WTC11 (cell line): Measurements from ENCODE around the gene IKBKG. TPM values are rescaled to one million over a fixed set of nuclear protein-coding genes. Genes with fewer than 3 reads are reported as not detected.

Source experiments
- ATAC-seq: fragments of 200-7000 bp; cut with Tn5 transposase; 2 replicates; pipeline ENCODE4 v1.10.0; 2021; ENCODE audit warnings: mild to moderate bottlenecking, moderate library complexity
- CTCF ChIA-PET: fragments of 300-600 bp; sonication (Branson Sonifier 250); formaldehyde crosslinking; loops from one replicate; lab custom pipeline; 2021; ENCODE audit warnings: antibody characterized with exemption; lab: Charles Lee
- POLR2A ChIA-PET: fragments of 350-600 bp; sonication (Branson Sonifier 250); formaldehyde crosslinking; loops from one replicate; lab custom pipeline; 2021; ENCODE audit warnings: antibody characterized with exemption; lab: Charles Lee
- DNase-seq: peaks from one replicate; pipeline ENCODE4 v3.0.0; 2021; ENCODE audit warnings: low spot score
- H3K27ac Mint-ChIP-seq: 2 replicates; pipeline ENCODE4 v1.8.0; 2021; ENCODE audit warnings: mixed read lengths
- H3K27me3 Mint-ChIP-seq: 2 replicates; pipeline ENCODE4 v1.8.0; 2021; ENCODE audit warnings: low read depth, mild to moderate bottlenecking, moderate library complexity, mixed read lengths
- H3K36me3 Mint-ChIP-seq: 2 replicates; pipeline ENCODE4 v1.8.0; 2021; ENCODE audit warnings: mixed read lengths
- H3K4me1 Mint-ChIP-seq: 2 replicates; pipeline ENCODE4 v1.8.0; 2022; ENCODE audit warnings: mixed read lengths
- H3K4me3 Mint-ChIP-seq: 2 replicates; pipeline ENCODE4 v1.8.0; 2021; ENCODE audit warnings: mild to moderate bottlenecking, moderate library complexity, mixed read lengths
- H3K9me3 Mint-ChIP-seq: 2 replicates; pipeline ENCODE4 v1.8.0; 2021; ENCODE audit warnings: mixed read lengths
- FOXK1 ChIP-seq: sonication (generic); formaldehyde crosslinking; IDR thresholded peaks from 2 replicates; pipeline ENCODE4 v1.8.0; 2022; ENCODE audit warnings: mild to moderate bottlenecking, moderate library complexity, missing genetic modification reagents
- FOXP4 ChIP-seq: sonication (generic); formaldehyde crosslinking; IDR thresholded peaks from 2 replicates; pipeline ENCODE4 v1.8.0; 2022; ENCODE audit warnings: mild to moderate bottlenecking, missing genetic modification reagents
- JAZF1 ChIP-seq: fragments of 250-450 bp; sonication (Bioruptor Pico); IDR thresholded peaks from 2 replicates; pipeline ENCODE4 v1.9.0; 2021; ENCODE audit warnings: moderate library complexity, mild to moderate bottlenecking, inconsistent platforms
- NFATC4 ChIP-seq: fragments of 250-450 bp; sonication (Bioruptor Pico); IDR thresholded peaks from 2 replicates; pipeline ENCODE4 v1.9.0; 2021; ENCODE audit warnings: mild to moderate bottlenecking
- NFE2L1 ChIP-seq: sonication (generic); formaldehyde crosslinking; IDR thresholded peaks from 2 replicates; pipeline ENCODE4 v1.8.1; 2023; ENCODE audit warnings: missing genetic modification reagents
- NR1H2 ChIP-seq: sonication (generic); formaldehyde crosslinking; IDR thresholded peaks from 2 replicates; pipeline ENCODE4 v1.9.0; 2021; ENCODE audit warnings: mild to moderate bottlenecking, moderate library complexity, missing genetic modification reagents
- PRRX2 ChIP-seq: fragments of 250-450 bp; sonication (Bioruptor Pico); IDR thresholded peaks from 2 replicates; pipeline ENCODE4 v1.8.0; 2021; ENCODE audit warnings: mild to moderate bottlenecking
- RORB ChIP-seq: fragments of 250-450 bp; sonication (Bioruptor Pico); IDR thresholded peaks from 2 replicates; pipeline ENCODE4 v1.9.0; 2021; ENCODE audit warnings: mild to moderate bottlenecking
- SP1 ChIP-seq: sonication (generic); formaldehyde crosslinking; conservative IDR thresholded peaks from 2 replicates; pipeline ENCODE4 v1.8.1; 2022; ENCODE audit warnings: missing genetic modification reagents
- USF1 ChIP-seq: sonication (generic); formaldehyde crosslinking; IDR thresholded peaks from 2 replicates; pipeline ENCODE4 v1.8.0; 2022; ENCODE audit warnings: mild to moderate bottlenecking, missing genetic modification reagents
- USF2 ChIP-seq: sonication (generic); formaldehyde crosslinking; IDR thresholded peaks from 2 replicates; pipeline ENCODE4 v1.8.1; 2023; ENCODE audit warnings: mild to moderate bottlenecking, missing genetic modification reagents, moderate library complexity
- ZNF138 ChIP-seq: sonication (generic); formaldehyde crosslinking; conservative IDR thresholded peaks from 2 replicates; pipeline ENCODE4 v1.8.1; 2022; ENCODE audit warnings: mild to moderate bottlenecking, moderate library complexity, missing genetic modification reagents
- ZNF232 ChIP-seq: sonication (generic); formaldehyde crosslinking; IDR thresholded peaks from 2 replicates; pipeline ENCODE4 v1.8.0; 2022; ENCODE audit warnings: mild to moderate bottlenecking, missing genetic modification reagents
- ZNF263 ChIP-seq: sonication (generic); formaldehyde crosslinking; IDR thresholded peaks from 2 replicates; pipeline ENCODE4 v1.8.1; 2022; ENCODE audit warnings: low read depth, mild to moderate bottlenecking, moderate library complexity, missing genetic modification reagents
- ZNF423 ChIP-seq: fragments of 250-450 bp; sonication (Bioruptor Pico); IDR thresholded peaks from 2 replicates; pipeline ENCODE4 v2.1.2; 2022; ENCODE audit warnings: mild to moderate bottlenecking, moderate library complexity
- ZNF671 ChIP-seq: fragments of 250-450 bp; sonication (Bioruptor Pico); IDR thresholded peaks from 2 replicates; pipeline ENCODE4 v1.8.0; 2021; ENCODE audit warnings: mild to moderate bottlenecking
- total RNA-seq: library from RNA; stranded (reverse); gene quantifications from 3 replicates; pipeline ENCODE4 v1.2.3, GENCODE V29; 2021

Gene IKBKG
- total RNA-seq, 1 experiment from 2014 or later, result 29.1 TPM

GRCh38 chrX:154515966-154516655, 31.3 kb upstream of the IKBKG start, which contains the start of gene FAM3A:
Gene FAM3A (minus strand): TSS chrX:154516232. CDS start chrX:154515772, 460 bp downstream.
- ChIA-PET CTCF (interaction anchor here (1.6 to 2.1 kb wide), 2 partner anchors 11 kb away, joined by 3 to 12 read pairs; no protein-coding TSS in a partner anchor), POLR2A (interaction anchor here (0.5 to 2.5 kb wide), 4 partner anchors 11 to 792 kb away, joined by 5 to 13 read pairs (median 8); partner anchors contain the start of genes BCAP31, SLC10A3 and UBL4A)
- H3K4me3 Mint-ChIP-seq, result peak within 1 kb of the TSS; percentile 74
- DNase-seq (peak; percentile 92), ATAC-seq (peak; percentile 96)
- peaks cover 17% of the 10 kb centered on the region for H3K27me3 Mint-ChIP-seq
- peak within 1 kb of the TSS; percentile 97 for H3K27ac Mint-ChIP-seq
- H3K9me3 Mint-ChIP-seq, result no peaks in the 10 kb centered on the region
- H3K4me1 Mint-ChIP-seq, result peaks cover 14% of the 10 kb centered on the region
- no peak for TF ChIP-seq PRRX2 (CRISPR knock-in tag)
- TF ChIP-seq RORB (CRISPR knock-in tag), result no peak
- peak; percentile 57; the same call in 1 of the 2 replicates for TF ChIP-seq SP1 (CRISPR knock-in tag)
- H3K36me3 Mint-ChIP-seq, result 0 out of 2 replicates have a peak, but pooled peaks cover under 1% of the 10 kb centered on the region

GRCh38 chrX:154516656-154517100, 30.7 kb upstream of the IKBKG start:
- H3K27ac Mint-ChIP-seq, result peak overlapping the region; percentile 97
- H3K9me3 Mint-ChIP-seq, result no peaks in the 10 kb centered on the region
- peak overlapping the region; percentile 74 for H3K4me3 Mint-ChIP-seq
- H3K27me3 Mint-ChIP-seq, result peaks cover 23% of the 10 kb centered on the region
- TF ChIP-seq NR1H2 (CRISPR knock-in tag), result no peak
- TF ChIP-seq ZNF671 (CRISPR knock-in tag), result no peak
- no peak for TF ChIP-seq ZNF232 (CRISPR knock-in tag)
- TF ChIP-seq USF2 (CRISPR knock-in tag), result peak; percentile 67
- TF ChIP-seq FOXK1 (CRISPR knock-in tag), result 0 out of 2 replicates have a peak, but pooled peaks have one; percentile 16
- peak; percentile 43 for TF ChIP-seq USF1
- TF ChIP-seq ZNF263 (CRISPR knock-in tag), result no peak
- no peak for TF ChIP-seq ZNF423
- TF ChIP-seq, all 79 proteins: peak for 3
- DNase-seq (no peak), ATAC-seq (peak; percentile 32)
- Mint-ChIP-seq H3K36me3 (no peaks in the 10 kb centered on the region), H3K4me1 (peaks cover 14% of the 10 kb centered on the region)
- CTCF ChIA-PET, result interaction anchor here (0.8 to 2.1 kb wide), 2 partner anchors 11 to 143 kb away, joined by 3 to 12 read pairs; no protein-coding TSS in a partner anchor
- POLR2A ChIA-PET, result interaction anchor here (0.5 to 2.5 kb wide), 4 partner anchors 11 to 793 kb away, joined by 5 to 13 read pairs (median 8); partner anchors contain the start of genes BCAP31, SLC10A3 and UBL4A

GRCh38 chrX:154517101-154517781, 30.2 kb upstream of the IKBKG start:
- POLR2A ChIA-PET, result interaction anchor here (1.1 to 2.5 kb wide), 4 partner anchors 10 to 31 kb away, joined by 3 to 13 read pairs (median 8); partner anchors contain the start of genes G6PD, IKBKG, SLC10A3 and UBL4A
- Mint-ChIP-seq H3K9me3 (no peaks in the 10 kb centered on the region), H3K27me3 (peaks cover 29% of the 10 kb centered on the region), H3K36me3 (no peaks in the 10 kb centered on the region), H3K4me1 (peaks cover 14% of the 10 kb centered on the region), H3K4me3 (peak overlapping the region; percentile 74), H3K27ac (peak overlapping the region; percentile 84)
- ATAC-seq (peak; percentile 6), DNase-seq (peak; percentile 27)
- 0 out of 2 replicates have a peak, but pooled peaks have one; percentile 3 for TF ChIP-seq USF2 (CRISPR knock-in tag)
- no peak for TF ChIP-seq FOXP4 (CRISPR knock-in tag)
- TF ChIP-seq ZNF232 (CRISPR knock-in tag), result no peak
- no peak for TF ChIP-seq NFE2L1 (CRISPR knock-in tag)
- TF ChIP-seq JAZF1, result no peak
- no peak for TF ChIP-seq NFATC4 (CRISPR knock-in tag)
- no peak for TF ChIP-seq ZNF138 (CRISPR knock-in tag)
- CTCF ChIA-PET, result interaction anchor here (0.8 to 2.1 kb wide), 2 partner anchors 10 to 144 kb away, joined by 3 to 12 read pairs; no protein-coding TSS in a partner anchor
